GM21423 (cell line): ENCODE data around the gene AKAP13.

Experiments
- ATAC-seq: cut with Tn5 transposase; IDR thresholded peaks from one replicate; pipeline ENCODE4 v1.9.1; 2021; ENCODE audit warnings: mild to moderate bottlenecking, moderate library complexity; ENCODE audit not compliant: unreplicated experiment

AKAP13 gene

GRCh38 chr15:85407421-85408269 lies 27.2 kb downstream of the AKAP13 start:
- peak; percentile 54 for ATAC-seq

DNA sequence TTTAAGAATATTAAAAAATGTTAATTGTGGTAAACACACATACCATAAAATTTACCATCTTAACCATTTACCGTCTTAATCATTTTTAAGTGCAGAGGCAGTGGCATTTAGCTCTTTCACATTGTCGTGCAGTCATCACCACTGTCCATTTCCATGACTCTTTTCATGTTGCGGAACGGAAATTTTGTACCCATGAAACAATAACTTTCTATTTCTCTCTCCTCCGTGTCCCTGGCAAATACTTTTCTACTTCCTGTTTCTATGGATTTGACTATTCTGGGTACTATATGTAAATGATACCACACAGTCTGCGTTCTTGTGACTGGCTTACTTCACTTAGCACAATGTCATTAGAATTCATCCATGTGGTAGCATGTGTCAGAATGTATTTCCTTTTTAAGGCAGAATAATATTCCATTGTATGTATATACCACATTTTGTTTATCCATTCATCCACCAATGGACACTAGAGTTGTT lies 27.9 kb downstream of the AKAP13 start:
- peak; percentile 64 for ATAC-seq

DNA sequence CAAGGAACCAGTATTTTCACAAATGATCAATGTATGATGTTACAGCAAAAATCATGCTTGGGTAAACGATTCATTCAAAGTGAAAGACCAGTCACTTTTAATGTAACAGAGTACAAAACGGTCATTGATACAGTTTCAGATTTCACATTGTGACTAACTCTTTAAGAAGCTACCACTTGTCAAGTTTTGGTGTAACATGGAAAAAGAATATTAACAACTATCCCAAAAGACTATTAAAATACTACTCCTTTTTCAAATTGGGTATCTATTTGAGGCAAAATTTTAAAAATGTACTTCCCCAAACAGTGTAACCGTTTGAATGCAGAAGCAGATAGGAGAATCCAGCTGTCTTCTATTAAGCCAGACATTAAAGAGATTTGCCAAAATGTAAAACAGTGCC lies 31.7 kb downstream of the AKAP13 start:
- ATAC-seq, result no peak

DNA sequence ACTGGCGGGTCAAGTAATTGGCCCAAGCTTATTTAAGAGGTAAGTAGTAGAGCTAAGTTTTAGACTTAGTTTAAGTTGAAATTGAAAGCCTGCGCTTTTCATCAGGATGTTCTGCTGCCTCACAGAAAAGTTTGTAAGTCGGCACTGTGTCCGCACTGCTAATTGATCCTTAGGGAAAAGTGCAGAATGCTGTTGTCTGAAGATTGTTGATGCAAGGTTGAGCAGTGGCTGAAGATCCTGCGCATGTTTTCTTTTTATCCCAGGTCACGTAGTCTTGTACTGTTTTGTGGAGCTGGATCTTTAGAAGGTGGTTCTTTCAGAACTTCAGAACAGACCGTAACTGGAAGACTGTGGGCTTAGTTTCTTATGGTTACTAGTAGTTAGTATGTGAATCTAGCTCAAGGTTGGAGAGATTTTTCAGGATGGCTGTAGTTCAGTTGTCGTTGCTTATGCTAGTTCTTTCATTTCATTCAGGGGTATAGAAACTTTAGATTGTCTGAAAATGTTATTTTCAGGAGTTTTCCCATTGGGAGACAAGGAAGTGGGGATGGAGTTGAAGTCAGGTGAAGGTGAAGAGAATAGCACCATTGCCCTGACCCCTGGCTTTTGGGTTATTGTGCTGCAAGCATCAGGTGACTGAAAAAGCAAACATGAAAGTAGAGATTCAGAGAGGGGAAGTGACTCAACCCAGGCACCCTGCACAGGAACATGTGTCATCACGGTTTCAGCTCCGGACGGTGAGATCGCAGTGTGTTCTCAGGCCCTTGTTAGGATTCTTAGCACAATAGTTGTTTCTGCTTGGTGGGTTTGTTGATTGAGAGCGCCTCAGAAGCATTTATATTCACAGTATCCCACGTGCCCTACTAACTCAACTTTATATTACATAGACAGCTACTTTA lies 32.8 kb downstream of the AKAP13 start:
- ATAC-seq, result peak; percentile 97

- ATAC-seq, result no peak
These were observed 33.6 kb downstream of the AKAP13 start for GRCh38 chr15:85414037-85414436.

GRCh38 chr15:85414495-85414894 lies 34.1 kb downstream of the AKAP13 start:
- ATAC-seq, result no peak

DNA sequence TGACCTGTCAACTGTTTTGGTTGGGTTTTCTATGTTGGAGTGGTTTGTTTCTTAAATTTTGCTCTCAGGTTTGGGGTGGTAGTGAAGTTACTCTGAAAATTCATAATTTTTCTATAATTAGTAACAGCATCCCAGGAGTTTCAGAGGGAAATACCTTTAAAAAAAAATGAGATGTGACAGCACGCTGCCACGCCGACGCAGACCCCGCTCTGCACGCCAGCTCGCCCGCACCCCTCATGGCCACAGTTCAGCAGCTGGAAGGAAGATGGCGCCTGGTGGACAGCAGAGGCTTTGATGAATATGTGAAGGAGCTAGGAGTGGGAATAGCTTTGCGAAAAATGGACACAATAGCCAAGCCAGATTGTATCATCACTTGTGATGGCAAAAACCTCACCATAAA lies 34.6 kb downstream of the AKAP13 start:
- ATAC-seq, result no peak

DNA sequence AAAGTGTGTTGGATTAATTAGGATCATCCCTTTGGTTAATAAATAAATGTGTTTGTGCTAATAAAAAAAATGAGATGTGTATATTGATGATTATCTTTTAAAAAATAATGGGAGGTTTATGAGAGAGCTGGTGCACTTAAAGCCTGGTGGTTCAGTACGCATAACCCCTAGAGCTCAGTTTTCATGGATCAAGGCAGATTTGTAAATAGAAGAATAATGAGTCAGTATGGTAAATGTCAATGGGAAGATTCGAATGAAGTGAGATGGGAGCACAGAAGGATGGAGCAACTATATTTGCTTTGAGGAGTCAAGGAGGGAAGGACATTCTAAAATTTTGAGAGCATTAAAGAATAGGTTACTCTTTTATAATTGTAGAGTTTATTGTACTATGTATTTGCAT lies 35.4 kb downstream of the AKAP13 start:
- no peak for ATAC-seq

DNA sequence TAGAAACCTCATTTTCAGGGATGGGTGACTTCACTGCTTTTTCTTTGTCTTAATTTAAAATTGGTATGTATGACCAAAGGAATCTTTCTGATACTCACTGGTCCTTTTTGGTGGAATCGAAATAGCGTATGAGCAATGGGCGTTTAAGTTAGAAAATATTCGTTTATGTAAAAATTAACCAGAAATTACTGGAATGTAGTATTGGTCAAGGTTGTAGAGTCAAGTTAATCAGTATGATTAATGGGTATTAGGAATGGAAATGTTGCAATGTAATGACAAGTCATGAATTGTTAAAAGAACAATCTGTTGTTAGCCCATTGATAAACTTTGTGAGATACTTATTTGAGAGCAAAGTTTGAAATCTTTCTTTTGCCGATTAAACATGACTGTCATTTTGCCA lies 36.9 kb downstream of the AKAP13 start:
- ATAC-seq, result no peak

GRCh38 chr15:85419161-85419560 lies 38.8 kb downstream of the AKAP13 start:
- no peak for ATAC-seq

DNA sequence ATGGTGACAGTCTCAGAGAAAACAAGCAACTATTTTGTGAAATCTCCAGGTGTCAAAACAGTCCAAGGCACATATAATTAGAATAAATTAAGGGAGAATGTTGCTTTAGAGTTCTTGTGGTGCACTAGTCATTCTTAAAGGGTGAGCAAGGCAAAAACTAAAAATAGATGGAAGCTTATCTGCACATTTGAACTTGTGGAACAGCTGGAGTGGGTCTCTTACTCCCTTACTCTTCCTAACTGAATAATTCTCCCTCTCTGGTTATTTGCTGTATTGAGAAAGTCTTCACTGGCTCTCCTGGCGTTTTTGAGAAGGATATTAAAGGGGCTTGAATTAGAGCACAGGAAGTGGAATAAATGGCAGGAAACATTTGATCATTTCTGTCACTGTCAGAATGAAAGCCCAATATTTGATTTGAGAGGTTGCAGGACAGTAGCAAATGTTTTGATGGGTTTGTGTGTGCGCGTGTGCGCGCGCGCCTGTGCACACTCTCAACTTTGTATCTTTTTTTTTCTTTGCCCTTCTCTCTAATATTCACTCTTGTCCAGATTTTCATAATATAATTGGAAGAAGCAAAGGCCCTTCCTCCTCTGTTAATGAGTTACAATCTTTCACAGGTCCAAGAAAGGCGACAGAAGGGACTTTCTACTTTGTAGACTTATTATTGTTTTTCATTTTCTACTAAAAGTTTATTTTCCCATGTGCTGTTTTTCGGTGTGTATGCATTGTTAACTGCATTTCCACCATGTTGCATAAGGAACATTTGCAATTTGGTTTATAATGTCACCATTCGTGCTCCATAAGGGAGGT lies 40.9 kb downstream of the AKAP13 start:
- no peak for ATAC-seq

GRCh38 chr15:85422607-85423006 lies 42.2 kb downstream of the AKAP13 start:
- ATAC-seq, result peak; percentile 57

DNA sequence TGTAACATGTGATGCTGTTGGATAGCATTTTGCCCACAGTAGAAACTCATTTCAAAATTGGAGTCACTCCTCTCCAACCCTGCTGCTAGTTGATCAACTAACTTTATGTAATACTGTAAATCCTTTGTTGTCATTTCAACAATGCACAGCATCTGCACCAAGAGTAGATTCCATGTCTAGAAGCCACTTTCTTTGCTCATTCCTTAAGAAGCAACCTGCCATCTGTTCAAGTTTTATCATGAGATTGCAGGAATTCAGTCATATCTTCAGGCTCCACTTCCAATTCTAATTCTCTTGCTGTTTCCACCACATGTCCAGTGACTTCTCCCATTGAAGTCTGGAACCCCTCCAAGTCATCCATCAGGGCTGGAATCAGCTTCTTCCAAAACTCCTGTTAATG lies 42.9 kb downstream of the AKAP13 start:
- ATAC-seq, result no peak

DNA sequence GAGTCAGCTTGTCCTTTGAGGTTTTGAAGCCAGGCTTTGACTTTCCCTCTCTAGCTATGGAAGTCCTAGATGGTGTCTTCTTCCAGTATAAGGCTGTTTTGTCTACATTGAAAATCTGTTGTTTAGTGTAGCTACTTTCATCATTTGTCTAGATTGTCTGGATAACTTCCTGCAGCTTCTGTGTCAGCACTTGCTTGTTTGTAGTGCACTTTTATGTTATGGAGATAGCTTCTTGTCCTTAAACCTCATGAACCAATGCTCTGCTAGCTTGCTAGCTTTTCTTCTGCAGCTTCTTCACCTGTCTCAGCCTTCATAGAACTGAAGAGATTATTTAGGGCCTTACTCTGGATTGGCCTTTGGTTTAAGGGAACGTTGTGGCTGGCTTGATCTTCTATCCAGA lies 43.8 kb downstream of the AKAP13 start:
- ATAC-seq, result no peak

- ATAC-seq, result no peak
These were observed 46.1 kb downstream of the AKAP13 start for GRCh38 chr15:85426481-85426880.

DNA sequence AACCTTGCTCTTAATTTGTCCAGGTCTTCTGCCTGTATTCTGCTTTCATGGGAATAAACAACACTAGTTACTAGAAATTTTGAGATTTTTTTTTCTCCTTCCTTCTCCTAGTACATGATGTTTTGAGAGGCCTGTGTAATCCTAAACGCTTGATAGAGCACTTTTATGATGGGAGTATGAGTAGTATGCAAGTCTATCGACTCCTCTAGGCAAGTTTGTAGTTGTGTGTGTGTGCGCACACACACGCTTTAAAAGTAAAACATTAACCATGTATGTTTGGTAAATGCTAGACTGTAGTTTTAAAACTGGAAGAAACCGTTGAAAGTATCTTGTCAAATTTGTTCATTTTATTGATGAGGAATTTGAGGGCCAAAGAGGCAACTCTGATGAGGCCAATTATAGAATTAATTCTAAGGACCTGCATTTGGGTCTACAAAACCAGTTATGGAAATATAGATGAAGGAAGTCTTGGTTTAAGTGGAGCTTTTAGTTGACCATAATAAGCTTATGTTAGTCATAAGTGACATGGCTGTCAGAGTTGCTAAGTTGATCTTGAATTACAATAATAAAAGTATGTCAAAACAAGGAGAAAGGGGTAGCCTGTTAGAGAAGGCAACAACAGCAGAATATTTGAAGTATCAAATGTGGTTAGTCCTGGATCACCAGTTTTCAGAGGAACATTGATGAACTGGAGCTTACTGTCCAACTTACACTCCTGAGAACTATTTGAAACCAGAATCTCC lies 47.1 kb downstream of the AKAP13 start:
- no peak for ATAC-seq

DNA sequence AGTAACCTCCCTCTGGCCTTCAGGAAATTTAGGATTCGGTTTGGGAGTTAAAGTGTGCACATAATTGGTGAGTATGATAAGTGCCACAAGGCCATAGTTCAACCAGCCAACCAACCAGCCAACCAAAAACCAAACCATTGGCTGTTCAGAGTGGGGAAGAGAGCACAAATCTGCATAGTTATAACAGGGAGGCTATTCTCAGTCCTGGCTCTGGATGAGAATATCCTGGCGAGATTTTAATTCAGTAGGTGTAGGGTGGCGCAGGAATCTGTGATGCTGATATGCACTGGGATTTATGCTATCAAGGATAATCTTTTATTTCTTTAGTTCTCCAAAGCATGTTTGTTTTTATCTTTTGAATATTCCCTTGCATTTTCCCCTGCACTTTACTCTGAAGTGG lies 49.1 kb downstream of the AKAP13 start:
- ATAC-seq, result no peak

DNA sequence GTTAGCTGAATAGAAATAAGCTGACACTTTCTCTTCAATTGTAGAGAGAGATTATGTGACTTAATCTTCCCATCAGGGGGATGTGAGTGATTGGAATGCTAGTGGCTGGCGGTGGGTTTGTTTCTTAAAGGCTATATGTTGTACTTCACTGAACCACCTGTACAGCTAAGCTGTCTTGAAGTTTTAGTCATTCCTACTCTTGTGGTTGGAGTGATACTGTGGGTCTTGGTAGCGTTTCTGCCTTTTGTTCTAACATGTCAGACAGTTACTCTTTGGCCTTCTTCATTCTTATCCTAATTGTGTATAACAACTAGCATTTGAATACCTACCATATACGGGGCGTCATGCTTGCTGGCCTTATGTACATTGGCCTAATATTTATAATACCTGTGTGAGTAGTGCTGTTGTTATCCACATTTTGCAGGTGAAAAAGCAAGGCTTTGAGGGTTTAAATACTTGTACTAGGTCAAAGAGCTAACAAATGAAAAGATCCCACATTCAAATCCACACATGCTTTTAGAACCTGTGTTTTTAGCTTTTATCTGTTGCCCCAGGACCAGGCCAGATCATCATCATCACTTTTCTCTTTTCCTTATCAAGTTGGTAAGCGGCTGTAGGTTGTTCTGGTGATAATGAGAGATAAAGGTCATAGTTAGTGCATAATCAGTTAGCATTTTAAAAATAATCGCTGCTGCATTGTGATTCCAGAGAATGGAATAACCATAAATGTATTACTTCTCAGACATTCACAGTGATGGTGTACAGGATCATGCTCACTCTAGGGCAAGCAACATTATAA lies 50.2 kb downstream of the AKAP13 start:
- peak; percentile 99 for ATAC-seq

GRCh38 chr15:85439996-85440395 lies 59.6 kb downstream of the AKAP13 start:
- no peak for ATAC-seq
